Lower lobe of right lung (tissue), 2 donors: ENCODE measurements around the gene APOBEC3C. TPM values are rescaled to one million over a fixed set of nuclear protein-coding genes. Genes with fewer than 3 reads are reported as not detected.
"Not testable (repeated sequence)": the region's sequence is repeated elsewhere in the genome, so short reads cannot be mapped to it uniquely, and the experiment has no call there.

Experiments
- ATAC-seq, 2 donors: fragments of 200-7000 bp; cut with Tn5 transposase; one replicate each; pipeline ENCODE4 v1.9.1; 2020 to 2022; ENCODE audit warnings: mild to moderate bottlenecking in 2 of 2, moderate library complexity in 2 of 2
- DNase-seq: peaks from one replicate; pipeline ENCODE4 v3.0.0-alpha.2; 2020
- H3K27ac ChIP-seq: fragments of 200-600 bp; one replicate; pipeline ENCODE4 v1.8.0; 2022
- H3K27me3 ChIP-seq: fragments of 200-600 bp; one replicate; pipeline ENCODE4 v1.8.0; 2022; ENCODE audit warnings: low read depth
- H3K36me3 ChIP-seq: fragments of 200-600 bp; one replicate; pipeline ENCODE4 v1.8.0; 2022; ENCODE audit warnings: mild to moderate bottlenecking
- H3K4me1 ChIP-seq: fragments of 200-600 bp; one replicate; pipeline ENCODE4 v1.8.0; 2022
- H3K4me3 ChIP-seq: fragments of 200-600 bp; one replicate; pipeline ENCODE4 v1.8.0; 2022; ENCODE audit warnings: mild to moderate bottlenecking
- H3K9me3 ChIP-seq: fragments of 200-600 bp; one replicate; pipeline ENCODE4 v1.8.0; 2022
- CTCF ChIP-seq: fragments of 200-600 bp; IDR thresholded peaks from one replicate; pipeline ENCODE4 v1.8.0; 2022; ENCODE audit warnings: antibody characterized with exemption, mild to moderate bottlenecking
- intact Hi-C: fragments of 100-400 bp; cut with DNase I; formaldehyde crosslinking; loops from one replicate; pipeline ENCODE4 v1.11.0; 2022
- total RNA-seq: library from RNA; stranded (reverse); fragmentation: NEBNext Ultra II Directional; extraction: Animal tissue kit (Norgen Biotek cat#: 25700); gene quantifications from one replicate; pipeline ENCODE4 v1.2.1, GENCODE V29; 2021
- donor health status: DM: no; HTN: yes; CAD: no; lungs with severe emphysema.

Gene APOBEC3C
- total RNA-seq, 1 donor from 2014 or later = 27.8 TPM

GRCh38 chr22:39027717-39028116 lies 13.7 kb downstream of the APOBEC3C start:
- Histone ChIP-seq H3K4me1 (no peaks in the 10 kb centered on the region), H3K27ac (no peak overlapping the region), H3K9me3 (no peaks in the 10 kb centered on the region), H3K4me3 (no peak overlapping the region), H3K36me3 (peaks cover 10% of the 10 kb centered on the region), H3K27me3 (no peaks in the 10 kb centered on the region)
- ATAC-seq (no peak), DNase-seq (no peak)
- intact Hi-C loops = no loop called here
- TF ChIP-seq CTCF = no peak

- DNase-seq (no peak), ATAC-seq (no peak)
- H3K36me3 ChIP-seq = peaks cover 10% of the 10 kb centered on the region
- no peak overlapping the region for H3K4me3 ChIP-seq
- intact Hi-C loops = no loop called here
- no peaks in the 10 kb centered on the region for H3K27me3 ChIP-seq
- TF ChIP-seq CTCF = no peak
- H3K4me1 ChIP-seq = no peaks in the 10 kb centered on the region
- no peak overlapping the region for H3K27ac ChIP-seq
- H3K9me3 ChIP-seq = no peaks in the 10 kb centered on the region
These were observed 14.2 kb downstream of the APOBEC3C start for GRCh38 chr22:39028281-39028680.

GRCh38 chr22:39029227-39029626 lies 15.2 kb downstream of the APOBEC3C start:
- DNase-seq (no peak), ATAC-seq (no peak)
- H3K4me1 ChIP-seq = no peaks in the 10 kb centered on the region
- H3K27me3 ChIP-seq = no peaks in the 10 kb centered on the region
- H3K36me3 ChIP-seq = peaks cover 2% of the 10 kb centered on the region
- H3K27ac ChIP-seq = no peak overlapping the region
- TF ChIP-seq CTCF = no peak
- no peak overlapping the region for H3K4me3 ChIP-seq
- no peaks in the 10 kb centered on the region for H3K9me3 ChIP-seq
- intact Hi-C loops = no loop called here

GRCh38 chr22:39030705-39031104 lies 16.6 kb downstream of the APOBEC3C start:
- Histone ChIP-seq H3K36me3 (no peaks in the 10 kb centered on the region), H3K27ac (no peak overlapping the region), H3K9me3 (no peaks in the 10 kb centered on the region), H3K4me1 (no peaks in the 10 kb centered on the region), H3K27me3 (no peaks in the 10 kb centered on the region), H3K4me3 (no peak overlapping the region)
- intact Hi-C loops = no loop called here
- TF ChIP-seq CTCF = no peak
- DNase-seq (no peak), ATAC-seq (no peak)

- not testable (repeated sequence) for ATAC-seq
These were observed 17.6 kb downstream of the APOBEC3C start for GRCh38 chr22:39031434-39032295.

GRCh38 chr22:39037071-39037470 lies 23.0 kb downstream of the APOBEC3C start:
- H3K9me3 ChIP-seq, intact Hi-C loops, H3K27ac ChIP-seq, DNase-seq, H3K27me3 ChIP-seq, H3K4me3 ChIP-seq, H3K4me1 ChIP-seq, H3K36me3 ChIP-seq, ATAC-seq: not testable (repeated sequence)

More at GRCh38 chr22:39031434-39032295, 17.6 kb downstream of the APOBEC3C start:
- DNase-seq, H3K4me1 ChIP-seq, H3K9me3 ChIP-seq, H3K27me3 ChIP-seq, H3K36me3 ChIP-seq, H3K27ac ChIP-seq, intact Hi-C loops, H3K4me3 ChIP-seq: not testable (repeated sequence)
